Bronchial epithelial cell (primary cell): ENCODE results near the gene ALDH6A1. TPM values are rescaled to one million over a fixed set of nuclear protein-coding genes. Genes with fewer than 3 reads are reported as not detected.

Source experiments
- DNase-seq: peaks from one replicate; pipeline ENCODE4 v3.0.0-alpha.2; 2010; ENCODE audit warnings: low read depth
- FAIRE-seq: peaks from 2 replicates; lab custom pipeline; 2011; peaks lifted over from hg19 to GRCh38; lab: Jason Lieb, UNC
- H3K27me3 ChIP-seq: 2 replicates; pipeline ENCODE4 v1.5.1; 2011; ENCODE audit warnings: low read length; ENCODE audit not compliant: control insufficient read depth, insufficient read depth
- H3K36me3 ChIP-seq: 2 replicates; pipeline ENCODE4 v1.5.1; 2011; ENCODE audit warnings: low read length; ENCODE audit not compliant: control insufficient read depth, insufficient read depth
- H3K4me3 ChIP-seq: 2 replicates; pipeline ENCODE4 v1.5.1; 2011; ENCODE audit warnings: mild to moderate bottlenecking, low read depth, low read length, control low read depth
- CTCF ChIP-seq: IDR thresholded peaks from 2 replicates; pipeline ENCODE4 v1.5.1; 2011; ENCODE audit warnings: mild to moderate bottlenecking, moderate library complexity, low read length, control low read depth, inconsistent platforms; ENCODE audit not compliant: insufficient read depth, severe bottlenecking
- total RNA-seq: library from RNA; depleted of rRNA; stranded (reverse); fragments of >200 nt; gene quantifications from 2 replicates; pipeline ENCODE4 v1.2.1, GENCODE V29; 2014

The ALDH6A1 gene
- total RNA-seq, 1 donor from 2014 or later = 22.1 TPM

GRCh38 chr14:74048281-74048680 lies 36.0 kb downstream of the ALDH6A1 start:
- TF ChIP-seq CTCF = no peak
- H3K4me3 ChIP-seq = no peak overlapping the region
- DNase-seq (peak; percentile 79), FAIRE-seq (no peak)
- H3K36me3 ChIP-seq = no peaks in the 10 kb centered on the region
- no peaks in the 10 kb centered on the region for H3K27me3 ChIP-seq

GRCh38 chr14:74045522-74045921 lies 38.7 kb downstream of the ALDH6A1 start:
- Histone ChIP-seq H3K27me3 (no peaks in the 10 kb centered on the region), H3K36me3 (no peaks in the 10 kb centered on the region), H3K4me3 (no peak overlapping the region)
- no peak for TF ChIP-seq CTCF
- DNase-seq (no peak), FAIRE-seq (no peak)

GRCh38 chr14:74042296-74042695 lies 42.0 kb downstream of the ALDH6A1 start:
- FAIRE-seq (no peak), DNase-seq (no peak)
- Histone ChIP-seq H3K4me3 (no peak overlapping the region), H3K27me3 (no peaks in the 10 kb centered on the region), H3K36me3 (no peaks in the 10 kb centered on the region)
- TF ChIP-seq CTCF = no peak

GRCh38 chr14:74038020-74038859 lies 46.0 kb downstream of the ALDH6A1 start:
- peak; percentile 63 for DNase-seq
- TF ChIP-seq CTCF = peak; percentile 36

GRCh38 chr14:74035556-74035955 lies 48.7 kb downstream of the ALDH6A1 start:
- no peaks in the 10 kb centered on the region for H3K36me3 ChIP-seq
- no peak for FAIRE-seq
- DNase-seq = peak; percentile 37
- H3K27me3 ChIP-seq = no peaks in the 10 kb centered on the region
- TF ChIP-seq CTCF = no peak
- H3K4me3 ChIP-seq = no peak overlapping the region

More at GRCh38 chr14:74038020-74038859, 46.0 kb downstream of the ALDH6A1 start:
- no peaks in the 10 kb centered on the region for H3K27me3 ChIP-seq
- no peak overlapping the region for H3K4me3 ChIP-seq
- FAIRE-seq = no peak
- H3K36me3 ChIP-seq = no peaks in the 10 kb centered on the region
